ENCODE measurements around the gene PRICKLE3.

Gene PRICKLE3

GRCh38 chrX:49197543-49198087 lies 11.4 kb upstream of the PRICKLE3 start:
- peaks cover 21% of the 10 kb centered on the region for H3K27me3 ChIP-seq (ENCODE audit: control insufficient read depth, insufficient read depth, low read length, poor library complexity, severe bottlenecking)
- no peak overlapping the region for H3K27ac ChIP-seq (ENCODE audit: insufficient read depth, low read depth, low read length, poor library complexity, severe bottlenecking)
- WGBS, 2 experiments, result 83 to 89% methylated on average over 13 of the region's 13 CpGs

GRCh38 chrX:49193542-49193964 lies 7.4 kb upstream of the PRICKLE3 start:
- no peak overlapping the region for H3K27ac ChIP-seq (ENCODE audit: insufficient read depth, low read depth, low read length, poor library complexity, severe bottlenecking)
- H3K9me3 ChIP-seq (ENCODE audit: control insufficient read depth, low read length), result no peaks in the 10 kb centered on the region
- H3K4me3 ChIP-seq (ENCODE audit: insufficient read depth, low read depth, low read length), result no peak overlapping the region
- peaks cover under 1% of the 10 kb centered on the region for H3K4me1 ChIP-seq (ENCODE audit: control insufficient read depth, insufficient read depth, low read length)
- H3K27me3 ChIP-seq (ENCODE audit: control insufficient read depth, insufficient read depth, low read length, poor library complexity, severe bottlenecking), result peaks cover 8% of the 10 kb centered on the region
- 91 to 94% methylated on average over 2 of the region's 2 CpGs for WGBS, 2 experiments
- H3K36me3 ChIP-seq (ENCODE audit: control insufficient read depth, insufficient read depth, low read length), result no peaks in the 10 kb centered on the region

More at GRCh38 chrX:49197543-49198087, 11.4 kb upstream of the PRICKLE3 start:
- no peaks in the 10 kb centered on the region for H3K4me1 ChIP-seq (ENCODE audit: control insufficient read depth, insufficient read depth, low read length)
- no peak overlapping the region for H3K4me3 ChIP-seq (ENCODE audit: insufficient read depth, low read depth, low read length)
- H3K9me3 ChIP-seq (ENCODE audit: control insufficient read depth, low read length), result no peaks in the 10 kb centered on the region
- no peaks in the 10 kb centered on the region for H3K36me3 ChIP-seq (ENCODE audit: control insufficient read depth, insufficient read depth, low read length)

- Histone ChIP-seq H3K27ac (ENCODE audit: insufficient read depth, low read depth, low read length, poor library complexity, severe bottlenecking) (no peak overlapping the region), H3K4me3 (ENCODE audit: insufficient read depth, low read depth, low read length) (no peak overlapping the region), H3K4me1 (ENCODE audit: control insufficient read depth, insufficient read depth, low read length) (peaks cover 3% of the 10 kb centered on the region), H3K9me3 (ENCODE audit: control insufficient read depth, low read length) (no peaks in the 10 kb centered on the region), H3K27me3 (ENCODE audit: control insufficient read depth, insufficient read depth, low read length, poor library complexity, severe bottlenecking) (peaks cover under 1% of the 10 kb centered on the region), H3K36me3 (ENCODE audit: control insufficient read depth, insufficient read depth, low read length) (no peaks in the 10 kb centered on the region)
- 71 to 76% methylated on average over 10 of the region's 10 CpGs for WGBS, 2 experiments
Measured at GRCh38 chrX:49192722-49193328, 6.7 kb upstream of the PRICKLE3 start.

- Histone ChIP-seq H3K9me3 (ENCODE audit: control insufficient read depth, low read length) (no peaks in the 10 kb centered on the region), H3K4me3 (ENCODE audit: insufficient read depth, low read depth, low read length) (peak overlapping the region; percentile 71), H3K27ac (ENCODE audit: insufficient read depth, low read depth, low read length, poor library complexity, severe bottlenecking) (peak overlapping the region; percentile 67), H3K27me3 (ENCODE audit: control insufficient read depth, insufficient read depth, low read length, poor library complexity, severe bottlenecking) (no peaks in the 10 kb centered on the region), H3K36me3 (ENCODE audit: control insufficient read depth, insufficient read depth, low read length) (no peaks in the 10 kb centered on the region), H3K4me1 (ENCODE audit: control insufficient read depth, insufficient read depth, low read length) (peaks cover 12% of the 10 kb centered on the region)
- 1% methylated on average over 31 to 33 of the region's 34 CpGs for WGBS, 2 experiments
Measured at GRCh38 chrX:49191574-49192011, 5.4 kb upstream of the PRICKLE3 start.

GRCh38 chrX:49190821-49191573 lies 4.8 kb upstream of the PRICKLE3 start:
- 0% methylated on average over 32 of the region's 32 CpGs for WGBS, 2 experiments
- Histone ChIP-seq H3K27me3 (ENCODE audit: control insufficient read depth, insufficient read depth, low read length, poor library complexity, severe bottlenecking) (no peaks in the 10 kb centered on the region), H3K9me3 (ENCODE audit: control insufficient read depth, low read length) (no peaks in the 10 kb centered on the region), H3K4me1 (ENCODE audit: control insufficient read depth, insufficient read depth, low read length) (peaks cover 12% of the 10 kb centered on the region), H3K27ac (ENCODE audit: insufficient read depth, low read depth, low read length, poor library complexity, severe bottlenecking) (peak overlapping the region; percentile 67), H3K36me3 (ENCODE audit: control insufficient read depth, insufficient read depth, low read length) (no peaks in the 10 kb centered on the region), H3K4me3 (ENCODE audit: insufficient read depth, low read depth, low read length) (peak overlapping the region; percentile 71)

GRCh38 chrX:49189606-49190005 lies 3.4 kb upstream of the PRICKLE3 start:
- no peaks in the 10 kb centered on the region for H3K9me3 ChIP-seq (ENCODE audit: control insufficient read depth, low read length)
- H3K4me3 ChIP-seq (ENCODE audit: insufficient read depth, low read depth, low read length), result no peak overlapping the region
- H3K36me3 ChIP-seq (ENCODE audit: control insufficient read depth, insufficient read depth, low read length), result no peaks in the 10 kb centered on the region
- H3K27ac ChIP-seq (ENCODE audit: insufficient read depth, low read depth, low read length, poor library complexity, severe bottlenecking), result no peak overlapping the region
- H3K4me1 ChIP-seq (ENCODE audit: control insufficient read depth, insufficient read depth, low read length), result peaks cover 12% of the 10 kb centered on the region
- H3K27me3 ChIP-seq (ENCODE audit: control insufficient read depth, insufficient read depth, low read length, poor library complexity, severe bottlenecking), result no peaks in the 10 kb centered on the region
- 92 to 93% methylated on average over 6 of the region's 6 CpGs for WGBS, 2 experiments

GRCh38 chrX:49188468-49189076 lies 2.4 kb upstream of the PRICKLE3 start:
- Histone ChIP-seq H3K27me3 (ENCODE audit: control insufficient read depth, insufficient read depth, low read length, poor library complexity, severe bottlenecking) (no peaks in the 10 kb centered on the region), H3K4me1 (ENCODE audit: control insufficient read depth, insufficient read depth, low read length) (peaks cover 12% of the 10 kb centered on the region), H3K9me3 (ENCODE audit: control insufficient read depth, low read length) (no peaks in the 10 kb centered on the region), H3K4me3 (ENCODE audit: insufficient read depth, low read depth, low read length) (no peak overlapping the region), H3K36me3 (ENCODE audit: control insufficient read depth, insufficient read depth, low read length) (no peaks in the 10 kb centered on the region), H3K27ac (ENCODE audit: insufficient read depth, low read depth, low read length, poor library complexity, severe bottlenecking) (no peak overlapping the region)
- 93 to 97% methylated on average over 4 of the region's 8 CpGs for WGBS, 2 experiments

GRCh38 chrX:49187526-49187925 lies 1.4 kb upstream of the PRICKLE3 start:
- WGBS, 2 experiments, result 57 to 72% methylated on average over 6 of the region's 10 CpGs
- no peak overlapping the region for H3K27ac ChIP-seq (ENCODE audit: insufficient read depth, low read depth, low read length, poor library complexity, severe bottlenecking)

GRCh38 chrX:49187028-49187394 lies 838 bp upstream of the PRICKLE3 start:
- H3K4me1 ChIP-seq (ENCODE audit: control insufficient read depth, insufficient read depth, low read length), result peaks cover 12% of the 10 kb centered on the region
- no peaks in the 10 kb centered on the region for H3K9me3 ChIP-seq (ENCODE audit: control insufficient read depth, low read length)
- 5 to 11% methylated on average over 3 to 15 of the region's 15 CpGs for WGBS, 2 experiments
- peak overlapping the region; percentile 45 for H3K4me3 ChIP-seq (ENCODE audit: insufficient read depth, low read depth, low read length)
- H3K36me3 ChIP-seq (ENCODE audit: control insufficient read depth, insufficient read depth, low read length), result no peaks in the 10 kb centered on the region
- H3K27ac ChIP-seq (ENCODE audit: insufficient read depth, low read depth, low read length, poor library complexity, severe bottlenecking), result peak overlapping the region; percentile 36
- no peaks in the 10 kb centered on the region for H3K27me3 ChIP-seq (ENCODE audit: control insufficient read depth, insufficient read depth, low read length, poor library complexity, severe bottlenecking)

More at GRCh38 chrX:49187526-49187925, 1.4 kb upstream of the PRICKLE3 start:
- Histone ChIP-seq H3K4me1 (ENCODE audit: control insufficient read depth, insufficient read depth, low read length) (peaks cover 12% of the 10 kb centered on the region), H3K36me3 (ENCODE audit: control insufficient read depth, insufficient read depth, low read length) (no peaks in the 10 kb centered on the region), H3K27me3 (ENCODE audit: control insufficient read depth, insufficient read depth, low read length, poor library complexity, severe bottlenecking) (no peaks in the 10 kb centered on the region), H3K9me3 (ENCODE audit: control insufficient read depth, low read length) (no peaks in the 10 kb centered on the region), H3K4me3 (ENCODE audit: insufficient read depth, low read depth, low read length) (no peak overlapping the region)

Data from ectodermal cell (in vitro differentiated cells).